ENCODE results near the gene RAD51B.

Gene RAD51B

GRCh38 chr14:68246074-68246785 lies 426.7 kb downstream of the RAD51B start:
- TF ChIP-seq SPI1 (IDR thresholded peaks at IDR 0.05; ENCODE audit: borderline replicate concordance, low read depth) (no peak), POLR2AphosphoS5 (IDR thresholded peaks at IDR 0.05; ENCODE audit: low read depth) (no peak), REST (IDR thresholded peaks at IDR 0.05; ENCODE audit: insufficient replicate concordance, low read depth) (no peak), GABPA (IDR thresholded peaks at IDR 0.05; ENCODE audit: low read depth) (no peak), CTCF (IDR thresholded peaks at IDR 0.05; ENCODE audit: insufficient read depth, low read length) (no peak)
- Histone ChIP-seq H3K27ac (replicated peaks) (no peak overlapping the region), H3K27me3 (ENCODE audit: insufficient read depth, poor library complexity, severe bottlenecking) (no peaks in the 10 kb centered on the region), H3K4me3 (replicated peaks; ENCODE audit: insufficient read depth, low read length) (no peak overlapping the region)
- DNase-seq (ENCODE audit: low read depth in 1 of 2, low spot score in 1 of 2), result no peak

- no peaks in the 10 kb centered on the region for H3K27me3 ChIP-seq (ENCODE audit: insufficient read depth, poor library complexity, severe bottlenecking)
- no peak overlapping the region for H3K27ac ChIP-seq (replicated peaks)
- TF ChIP-seq CTCF (IDR thresholded peaks at IDR 0.05; ENCODE audit: insufficient read depth, low read length) (no peak), REST (IDR thresholded peaks at IDR 0.05; ENCODE audit: insufficient replicate concordance, low read depth) (no peak), GABPA (IDR thresholded peaks at IDR 0.05; ENCODE audit: low read depth) (no peak), POLR2AphosphoS5 (IDR thresholded peaks at IDR 0.05; ENCODE audit: low read depth) (no peak), SPI1 (IDR thresholded peaks at IDR 0.05; ENCODE audit: borderline replicate concordance, low read depth) (no peak)
- H3K4me3 ChIP-seq (replicated peaks; ENCODE audit: insufficient read depth, low read length), result no peak overlapping the region
- DNase-seq (ENCODE audit: low read depth in 1 of 2, low spot score in 1 of 2), result no peak
Observed at GRCh38 chr14:68246786-68247105, 427.2 kb downstream of the RAD51B start.

GRCh38 chr14:68247274-68247673 lies 427.7 kb downstream of the RAD51B start:
- no peak overlapping the region for H3K4me3 ChIP-seq (replicated peaks; ENCODE audit: insufficient read depth, low read length)
- no peak overlapping the region for H3K27ac ChIP-seq (replicated peaks)
- no peak for TF ChIP-seq POLR2AphosphoS5 (IDR thresholded peaks at IDR 0.05; ENCODE audit: low read depth)
- no peak for TF ChIP-seq REST (IDR thresholded peaks at IDR 0.05; ENCODE audit: insufficient replicate concordance, low read depth)
- TF ChIP-seq SPI1 (IDR thresholded peaks at IDR 0.05; ENCODE audit: borderline replicate concordance, low read depth), result no peak
- TF ChIP-seq GABPA (IDR thresholded peaks at IDR 0.05; ENCODE audit: low read depth), result no peak
- TF ChIP-seq CTCF (IDR thresholded peaks at IDR 0.05; ENCODE audit: insufficient read depth, low read length), result no peak
- H3K27me3 ChIP-seq (ENCODE audit: insufficient read depth, poor library complexity, severe bottlenecking), result no peaks in the 10 kb centered on the region
- DNase-seq (ENCODE audit: low read depth in 1 of 2, low spot score in 1 of 2), result no peak

Data from HL-60 (cell line).